Osteocyte (in vitro differentiated cells): Measurements from ENCODE around the gene NRP2. TPM values are rescaled to one million over a fixed set of nuclear protein-coding genes. Genes with fewer than 3 reads are reported as not detected.

Experiments
- DNase-seq: peaks from one replicate; pipeline ENCODE4 v3.0.0; 2021; ENCODE audit warnings: mixed read lengths; ENCODE audit not compliant: unreplicated experiment; ENCODE audit errors: extremely low spot score
- H3K27ac Mint-ChIP-seq: one replicate; pipeline ENCODE4 v1.8.0; 2021; ENCODE audit warnings: mild to moderate bottlenecking, mixed read lengths; ENCODE audit not compliant: unreplicated experiment
- H3K27me3 Mint-ChIP-seq: one replicate; pipeline ENCODE4 v1.8.0; 2021; ENCODE audit warnings: mixed read lengths; ENCODE audit not compliant: unreplicated experiment
- H3K36me3 Mint-ChIP-seq: one replicate; pipeline ENCODE4 v1.8.0; 2021; ENCODE audit warnings: mixed read lengths; ENCODE audit not compliant: unreplicated experiment
- H3K4me1 Mint-ChIP-seq: one replicate; pipeline ENCODE4 v1.8.0; 2021; ENCODE audit warnings: mixed read lengths; ENCODE audit not compliant: unreplicated experiment
- H3K4me3 Mint-ChIP-seq: one replicate; pipeline ENCODE4 v1.8.0; 2021; ENCODE audit warnings: mild to moderate bottlenecking, moderate library complexity, mixed read lengths; ENCODE audit not compliant: unreplicated experiment
- H3K9me3 Mint-ChIP-seq: one replicate; pipeline ENCODE4 v1.8.0; 2021; ENCODE audit warnings: mixed read lengths; ENCODE audit not compliant: unreplicated experiment
- CTCF ChIP-seq: fragments of 200-600 bp; sonication (generic); IDR thresholded peaks from 2 replicates; pipeline ENCODE4 v1.5.0; 2021; ENCODE audit warnings: antibody characterized with exemption, mild to moderate bottlenecking, moderate library complexity
- total RNA-seq: library from RNA; stranded (reverse); gene quantifications from 2 replicates; pipeline ENCODE4 v1.2.1, GENCODE V29; 2021

Gene NRP2
- total RNA-seq, 1 donor from 2014 or later = 52.4 TPM

GRCh38 chr2:205792908-205793307 is 110.6 kb downstream of the NRP2 start:
- no peaks in the 10 kb centered on the region for H3K27me3 Mint-ChIP-seq
- TF ChIP-seq CTCF = no peak
- H3K9me3 Mint-ChIP-seq = peaks cover 4% of the 10 kb centered on the region
- no peak overlapping the region for H3K27ac Mint-ChIP-seq
- H3K36me3 Mint-ChIP-seq = peaks cover 32% of the 10 kb centered on the region
- DNase-seq = no peak
- H3K4me1 Mint-ChIP-seq = no peaks in the 10 kb centered on the region
- no peak overlapping the region for H3K4me3 Mint-ChIP-seq

GRCh38 chr2:205796805-205797313 is 114.6 kb downstream of the NRP2 start:
- H3K36me3 Mint-ChIP-seq = peaks cover 30% of the 10 kb centered on the region
- no peak for DNase-seq
- peaks cover 5% of the 10 kb centered on the region for H3K4me1 Mint-ChIP-seq
- TF ChIP-seq CTCF = no peak
- H3K9me3 Mint-ChIP-seq = peaks cover 9% of the 10 kb centered on the region
- no peak overlapping the region for H3K27ac Mint-ChIP-seq
- no peaks in the 10 kb centered on the region for H3K27me3 Mint-ChIP-seq
- H3K4me3 Mint-ChIP-seq = no peak overlapping the region

GRCh38 chr2:205797866-205798265 is 115.6 kb downstream of the NRP2 start:
- peaks cover 4% of the 10 kb centered on the region for H3K27me3 Mint-ChIP-seq
- TF ChIP-seq CTCF = no peak
- H3K4me3 Mint-ChIP-seq = no peak overlapping the region
- no peak overlapping the region for H3K27ac Mint-ChIP-seq
- peaks cover 5% of the 10 kb centered on the region for H3K4me1 Mint-ChIP-seq
- no peak for DNase-seq
- peaks cover 9% of the 10 kb centered on the region for H3K9me3 Mint-ChIP-seq
- peaks cover 21% of the 10 kb centered on the region for H3K36me3 Mint-ChIP-seq

- Mint-ChIP-seq H3K4me1 (peaks cover 5% of the 10 kb centered on the region), H3K36me3 (peaks cover 10% of the 10 kb centered on the region), H3K9me3 (peaks cover 9% of the 10 kb centered on the region), H3K27me3 (peaks cover 26% of the 10 kb centered on the region), H3K4me3 (no peak overlapping the region), H3K27ac (no peak overlapping the region)
- no peak for DNase-seq
- TF ChIP-seq CTCF = no peak
Observed at GRCh38 chr2:205800224-205800623, 117.9 kb downstream of the NRP2 start.

GRCh38 chr2:205800773-205801172 is 118.5 kb downstream of the NRP2 start:
- Mint-ChIP-seq H3K36me3 (peaks cover 7% of the 10 kb centered on the region), H3K9me3 (peaks cover 9% of the 10 kb centered on the region), H3K4me3 (no peak overlapping the region), H3K27ac (no peak overlapping the region), H3K27me3 (peaks cover 31% of the 10 kb centered on the region), H3K4me1 (peaks cover 5% of the 10 kb centered on the region)
- DNase-seq = no peak
- TF ChIP-seq CTCF = no peak
